NT2/D1 (cell line): ENCODE data around the gene UIMC1.

ENCODE experiments used
- DNase-seq: peaks from one replicate; pipeline ENCODE4 v3.0.0-alpha.2; 2011; ENCODE audit warnings: low read depth, low spot score
- H3K27me3 ChIP-seq: 2 replicates; pipeline ENCODE4 v1.6.0; 2011; ENCODE audit warnings: mild to moderate bottlenecking; ENCODE audit not compliant: insufficient read length, insufficient read depth
- H3K36me3 ChIP-seq: 2 replicates; pipeline ENCODE4 v1.6.1; 2011; ENCODE audit warnings: mild to moderate bottlenecking, low read length, mixed read lengths; ENCODE audit not compliant: insufficient read depth, insufficient read length
- H3K4me1 ChIP-seq: 2 replicates; pipeline ENCODE4 v1.5.1; 2011; ENCODE audit not compliant: insufficient read depth, insufficient read length
- H3K4me3 ChIP-seq: 2 replicates; pipeline ENCODE4 v1.5.1; 2011; ENCODE audit warnings: low read depth; ENCODE audit not compliant: insufficient read length
- H3K9ac ChIP-seq: 2 replicates; pipeline ENCODE4 v1.6.0; 2011; ENCODE audit warnings: low read depth; ENCODE audit not compliant: insufficient read length
- H3K9me3 ChIP-seq: 2 replicates; pipeline ENCODE4 v1.5.1; 2011; ENCODE audit warnings: mild to moderate bottlenecking, low read length; ENCODE audit not compliant: insufficient read depth
- SUZ12 ChIP-seq: IDR thresholded peaks from 2 replicates; pipeline ENCODE4 v1.6.1; 2011; ENCODE audit not compliant: insufficient read length, insufficient read depth; ENCODE audit errors: extremely low read depth
- YY1 ChIP-seq: IDR thresholded peaks from 2 replicates; pipeline ENCODE4 v1.6.1; 2011; ENCODE audit not compliant: insufficient read length, insufficient read depth
- ZNF274 ChIP-seq: IDR thresholded peaks from 2 replicates; pipeline ENCODE4 v1.6.1; 2011; ENCODE audit warnings: mild to moderate bottlenecking, low read depth, low read length

The UIMC1 gene

GRCh38 chr5:176863041-176863764 is 143.4 kb downstream of the UIMC1 start:
- Histone ChIP-seq H3K9me3 (no peaks in the 10 kb centered on the region), H3K4me1 (peaks cover 32% of the 10 kb centered on the region), H3K9ac (peak overlapping the region; percentile 32), H3K36me3 (no peaks in the 10 kb centered on the region), H3K27me3 (peaks cover 12% of the 10 kb centered on the region), H3K4me3 (no peak overlapping the region)
- TF ChIP-seq YY1, result no peak
- no peak for TF ChIP-seq SUZ12
- TF ChIP-seq ZNF274, result no peak
- no peak for DNase-seq

GRCh38 chr5:176862330-176862995 is 144.1 kb downstream of the UIMC1 start:
- H3K36me3 ChIP-seq, result no peaks in the 10 kb centered on the region
- TF ChIP-seq ZNF274, result no peak
- TF ChIP-seq YY1, result no peak
- TF ChIP-seq SUZ12, result no peak
- H3K4me3 ChIP-seq, result no peak overlapping the region
- no peaks in the 10 kb centered on the region for H3K9me3 ChIP-seq
- peak overlapping the region; percentile 32 for H3K9ac ChIP-seq
- H3K4me1 ChIP-seq, result peaks cover 30% of the 10 kb centered on the region
- peaks cover 17% of the 10 kb centered on the region for H3K27me3 ChIP-seq
- DNase-seq, result no peak

- H3K36me3 ChIP-seq, result no peaks in the 10 kb centered on the region
- TF ChIP-seq YY1 (no peak), SUZ12 (no peak), ZNF274 (no peak)
- no peaks in the 10 kb centered on the region for H3K9me3 ChIP-seq
- no peak for DNase-seq
- no peak overlapping the region for H3K9ac ChIP-seq
- H3K4me3 ChIP-seq, result no peak overlapping the region
- peaks cover 25% of the 10 kb centered on the region for H3K4me1 ChIP-seq
- H3K27me3 ChIP-seq, result peaks cover 17% of the 10 kb centered on the region
Measured at GRCh38 chr5:176861276-176861675, 145.3 kb downstream of the UIMC1 start.

GRCh38 chr5:176860381-176860780 is 146.2 kb downstream of the UIMC1 start:
- H3K36me3 ChIP-seq, result no peaks in the 10 kb centered on the region
- no peak for DNase-seq
- H3K4me3 ChIP-seq, result no peak overlapping the region
- peaks cover 14% of the 10 kb centered on the region for H3K27me3 ChIP-seq
- H3K4me1 ChIP-seq, result peaks cover 25% of the 10 kb centered on the region
- no peaks in the 10 kb centered on the region for H3K9me3 ChIP-seq
- H3K9ac ChIP-seq, result no peak overlapping the region
- no peak for TF ChIP-seq YY1
- no peak for TF ChIP-seq ZNF274
- TF ChIP-seq SUZ12, result no peak

- Histone ChIP-seq H3K9me3 (no peaks in the 10 kb centered on the region), H3K4me3 (no peak overlapping the region), H3K4me1 (peaks cover 25% of the 10 kb centered on the region), H3K9ac (no peak overlapping the region), H3K36me3 (no peaks in the 10 kb centered on the region), H3K27me3 (peaks cover 11% of the 10 kb centered on the region)
- TF ChIP-seq YY1, result no peak
- TF ChIP-seq SUZ12, result no peak
- no peak for TF ChIP-seq ZNF274
- DNase-seq, result no peak
Measured at GRCh38 chr5:176859916-176860315, 146.7 kb downstream of the UIMC1 start.

GRCh38 chr5:176857894-176858273 is 148.7 kb downstream of the UIMC1 start:
- Histone ChIP-seq H3K4me3 (no peak overlapping the region), H3K36me3 (no peaks in the 10 kb centered on the region), H3K9me3 (no peaks in the 10 kb centered on the region), H3K9ac (no peak overlapping the region), H3K27me3 (peaks cover 5% of the 10 kb centered on the region), H3K4me1 (peaks cover 22% of the 10 kb centered on the region)
- TF ChIP-seq SUZ12 (no peak), ZNF274 (no peak), YY1 (no peak)
- DNase-seq, result no peak

GRCh38 chr5:176857216-176857893 is 149.2 kb downstream of the UIMC1 start:
- no peaks in the 10 kb centered on the region for H3K9me3 ChIP-seq
- no peak for TF ChIP-seq ZNF274
- no peak for TF ChIP-seq YY1
- no peak for TF ChIP-seq SUZ12
- H3K4me1 ChIP-seq, result peaks cover 19% of the 10 kb centered on the region
- no peak for DNase-seq
- H3K4me3 ChIP-seq, result no peak overlapping the region
- no peaks in the 10 kb centered on the region for H3K36me3 ChIP-seq
- no peak overlapping the region for H3K9ac ChIP-seq
- peaks cover 5% of the 10 kb centered on the region for H3K27me3 ChIP-seq
